Germinal center (tissue), 1 donor: ENCODE data around the gene IL23R.
A peak's percentile ranks its signal among the peaks of the same experiment; 100 is the strongest.
"Not testable (repeated sequence)": the region's sequence is repeated elsewhere in the genome, so short reads cannot be mapped to it uniquely, and the experiment has no call there.

ENCODE experiments used
- DNase-seq: peaks from one replicate; pipeline ENCODE4 v3.0.0; 2012; ENCODE audit warnings: mixed read lengths, low spot score

IL23R gene

GRCh38 chr1:67192902-67193301, 26.6 kb downstream of the IL23R start:
- no peak for DNase-seq

- no peak for DNase-seq
Observed at GRCh38 chr1:67193704-67194103, 27.4 kb downstream of the IL23R start.

GRCh38 chr1:67194209-67194863, 28.1 kb downstream of the IL23R start:
- no peak for DNase-seq

- DNase-seq = no peak
Observed at GRCh38 chr1:67200755-67201154, 34.5 kb downstream of the IL23R start.

- no peak for DNase-seq
Observed at GRCh38 chr1:67201891-67202290, 35.6 kb downstream of the IL23R start.

GRCh38 chr1:67204298-67204980, 38.2 kb downstream of the IL23R start:
- DNase-seq = no peak

- not testable (repeated sequence) for DNase-seq
Observed at GRCh38 chr1:67207398-67207797, 41.1 kb downstream of the IL23R start.

GRCh38 chr1:67208217-67208616, 42.0 kb downstream of the IL23R start:
- no peak for DNase-seq

- no peak for DNase-seq
Observed at GRCh38 chr1:67209521-67209920, 43.3 kb downstream of the IL23R start.

GRCh38 chr1:67211589-67212563, 45.6 kb downstream of the IL23R start:
- DNase-seq = no peak

- peak; percentile 22 for DNase-seq
Observed at GRCh38 chr1:67213164-67213563, 46.9 kb downstream of the IL23R start.

GRCh38 chr1:67213948-67214347, 47.7 kb downstream of the IL23R start:
- no peak for DNase-seq

GRCh38 chr1:67214420-67215174, 48.3 kb downstream of the IL23R start:
- peak; percentile 20 for DNase-seq

- DNase-seq = no peak
Observed at GRCh38 chr1:67216401-67216800, 50.1 kb downstream of the IL23R start.

GRCh38 chr1:67217417-67217816, 51.2 kb downstream of the IL23R start:
- no peak for DNase-seq

- DNase-seq = no peak
Observed at GRCh38 chr1:67217938-67218337, 51.7 kb downstream of the IL23R start.

- DNase-seq = no peak
Observed at GRCh38 chr1:67224856-67225255, 58.6 kb downstream of the IL23R start.

GRCh38 chr1:67226688-67227087, 60.4 kb downstream of the IL23R start:
- DNase-seq = no peak

GRCh38 chr1:67227196-67227595, 60.9 kb downstream of the IL23R start:
- DNase-seq = no peak

- no peak for DNase-seq
Observed at GRCh38 chr1:67228791-67229190, 62.5 kb downstream of the IL23R start.

GRCh38 chr1:67230539-67230938, 64.3 kb downstream of the IL23R start:
- no peak for DNase-seq

- no peak for DNase-seq
Observed at GRCh38 chr1:67236277-67236676, 70.0 kb downstream of the IL23R start.
